Measurements from ENCODE around the gene N4BP3. TPM values are rescaled to one million over a fixed set of nuclear protein-coding genes. Genes with fewer than 3 reads are reported as not detected.

The N4BP3 gene
- total RNA-seq, 1 donor from 2014 or later = 1.3 TPM

- Mint-ChIP-seq H3K36me3 (ENCODE audit: low read depth) (peaks cover 5% of the 10 kb centered on the region), H3K27ac (ENCODE audit: unreplicated experiment) (peak within 1 kb of the TSS; percentile 85), H3K4me1 (peaks cover 22% of the 10 kb centered on the region), H3K4me3 (peak within 1 kb of the TSS; percentile 95), H3K27me3 (ENCODE audit: low read depth) (peaks cover 5% of the 10 kb centered on the region), H3K9me3 (no peaks in the 10 kb centered on the region)
- peak; percentile 98 for DNase-seq (ENCODE audit: low read depth, low spot score)
- TF ChIP-seq, protein P1, sequence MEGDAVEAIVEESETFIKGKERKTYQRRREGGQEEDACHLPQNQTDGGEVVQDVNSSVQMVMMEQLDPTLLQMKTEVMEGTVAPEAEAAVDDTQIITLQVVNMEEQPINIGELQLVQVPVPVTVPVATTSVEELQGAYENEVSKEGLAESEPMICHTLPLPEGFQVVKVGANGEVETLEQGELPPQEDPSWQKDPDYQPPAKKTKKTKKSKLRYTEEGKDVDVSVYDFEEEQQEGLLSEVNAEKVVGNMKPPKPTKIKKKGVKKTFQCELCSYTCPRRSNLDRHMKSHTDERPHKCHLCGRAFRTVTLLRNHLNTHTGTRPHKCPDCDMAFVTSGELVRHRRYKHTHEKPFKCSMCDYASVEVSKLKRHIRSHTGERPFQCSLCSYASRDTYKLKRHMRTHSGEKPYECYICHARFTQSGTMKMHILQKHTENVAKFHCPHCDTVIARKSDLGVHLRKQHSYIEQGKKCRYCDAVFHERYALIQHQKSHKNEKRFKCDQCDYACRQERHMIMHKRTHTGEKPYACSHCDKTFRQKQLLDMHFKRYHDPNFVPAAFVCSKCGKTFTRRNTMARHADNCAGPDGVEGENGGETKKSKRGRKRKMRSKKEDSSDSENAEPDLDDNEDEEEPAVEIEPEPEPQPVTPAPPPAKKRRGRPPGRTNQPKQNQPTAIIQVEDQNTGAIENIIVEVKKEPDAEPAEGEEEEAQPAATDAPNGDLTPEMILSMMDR (conservative IDR thresholded peaks at IDR 0.05) = no peak
Observed at GRCh38 chr5:178153530-178154340, 40.4 kb downstream of the N4BP3 start, which contains the start of gene NHP2. Gene NHP2, minus strand, starts transcription at chr5:178153885. Its CDS starts 68 bp downstream, at chr5:178153817.

DNA sequence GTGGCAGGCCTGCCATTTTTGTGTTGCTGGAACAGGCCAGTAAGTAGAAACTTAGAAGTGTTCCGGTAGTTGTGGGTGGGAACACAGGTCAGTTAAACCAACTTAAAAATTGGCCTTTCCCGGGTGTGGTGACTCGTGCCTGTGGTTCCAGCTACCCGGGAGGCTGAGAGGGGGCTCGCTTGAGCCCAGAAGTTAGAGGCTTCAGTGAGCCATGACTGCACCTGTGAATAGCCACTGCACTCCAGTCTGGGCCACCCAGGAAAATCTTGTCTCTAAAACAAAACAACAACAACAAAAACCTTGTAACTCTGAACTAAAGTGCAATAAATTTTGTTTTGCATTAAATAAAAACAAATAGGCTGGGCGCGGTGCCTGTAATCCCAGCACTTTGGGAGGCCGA is 41.7 kb downstream of the N4BP3 start:
- H3K27ac Mint-ChIP-seq (ENCODE audit: unreplicated experiment) = no peak overlapping the region
- no peak overlapping the region for H3K4me3 Mint-ChIP-seq
- peaks cover 5% of the 10 kb centered on the region for H3K36me3 Mint-ChIP-seq (ENCODE audit: low read depth)
- H3K4me1 Mint-ChIP-seq = peaks cover 22% of the 10 kb centered on the region
- TF ChIP-seq, protein P1 (conservative IDR thresholded peaks at IDR 0.05) = no peak
- no peaks in the 10 kb centered on the region for H3K9me3 Mint-ChIP-seq
- no peak for DNase-seq (ENCODE audit: low read depth, low spot score)
- peaks cover 7% of the 10 kb centered on the region for H3K27me3 Mint-ChIP-seq (ENCODE audit: low read depth)

DNA sequence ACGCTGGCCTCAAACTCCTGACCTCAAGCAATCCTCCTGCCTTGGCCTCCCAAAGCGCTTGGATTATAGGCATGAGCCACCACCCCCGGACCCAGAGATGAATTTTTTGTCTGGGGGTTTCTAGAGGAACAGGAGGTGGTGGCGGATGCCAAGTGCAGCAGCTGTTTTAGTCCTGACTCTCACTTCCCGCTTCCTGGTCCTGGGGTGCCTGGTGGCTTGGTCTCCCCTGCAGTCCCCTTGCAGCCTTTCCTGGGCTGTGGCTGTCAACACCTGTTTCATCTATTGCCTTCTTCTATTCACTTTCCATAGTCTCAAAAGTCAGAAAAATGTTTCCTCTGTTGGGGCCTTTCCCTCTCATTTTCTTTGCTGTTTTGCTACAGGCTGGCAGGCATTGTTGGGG is 46.8 kb downstream of the N4BP3 start:
- TF ChIP-seq, protein P1 (conservative IDR thresholded peaks at IDR 0.05) = no peak
- H3K4me3 Mint-ChIP-seq = no peak overlapping the region
- no peaks in the 10 kb centered on the region for H3K36me3 Mint-ChIP-seq (ENCODE audit: low read depth)
- H3K4me1 Mint-ChIP-seq = peaks cover 10% of the 10 kb centered on the region
- peaks cover 22% of the 10 kb centered on the region for H3K27me3 Mint-ChIP-seq (ENCODE audit: low read depth)
- no peak overlapping the region for H3K27ac Mint-ChIP-seq (ENCODE audit: unreplicated experiment)
- no peak for DNase-seq (ENCODE audit: low read depth, low spot score)
- H3K9me3 Mint-ChIP-seq = no peaks in the 10 kb centered on the region

GRCh38 chr5:178162481-178162880 is 49.1 kb downstream of the N4BP3 start:
- peaks cover 22% of the 10 kb centered on the region for H3K27me3 Mint-ChIP-seq (ENCODE audit: low read depth)
- no peak overlapping the region for H3K4me3 Mint-ChIP-seq
- TF ChIP-seq, protein P1 (conservative IDR thresholded peaks at IDR 0.05) = no peak
- peaks cover 10% of the 10 kb centered on the region for H3K4me1 Mint-ChIP-seq
- H3K27ac Mint-ChIP-seq (ENCODE audit: unreplicated experiment) = no peak overlapping the region
- H3K36me3 Mint-ChIP-seq (ENCODE audit: low read depth) = no peaks in the 10 kb centered on the region
- DNase-seq (ENCODE audit: low read depth, low spot score) = no peak
- no peaks in the 10 kb centered on the region for H3K9me3 Mint-ChIP-seq

GRCh38 chr5:178163772-178164735 is 50.7 kb downstream of the N4BP3 start:
- H3K9me3 Mint-ChIP-seq = no peaks in the 10 kb centered on the region
- TF ChIP-seq, protein P1 (conservative IDR thresholded peaks at IDR 0.05) = peak; percentile 99
- peaks cover 10% of the 10 kb centered on the region for H3K4me1 Mint-ChIP-seq
- peak; percentile 98 for DNase-seq (ENCODE audit: low read depth, low spot score)
- no peak overlapping the region for H3K27ac Mint-ChIP-seq (ENCODE audit: unreplicated experiment)
- H3K4me3 Mint-ChIP-seq = peak overlapping the region; percentile 23
- no peaks in the 10 kb centered on the region for H3K36me3 Mint-ChIP-seq (ENCODE audit: low read depth)
- H3K27me3 Mint-ChIP-seq (ENCODE audit: low read depth) = peaks cover 22% of the 10 kb centered on the region
